Fibroblast of peridontal ligament (primary cell): ENCODE measurements around the gene IFRD2.
A peak's percentile ranks its signal among the peaks of the same experiment; 100 is the strongest.
"Not testable (repeated sequence)": the region's sequence is repeated elsewhere in the genome, so short reads cannot be mapped to it uniquely, and the experiment has no call there.

Experiments
- DNase-seq: peaks from one replicate; pipeline ENCODE4 v3.0.0-alpha.2; 2010; ENCODE audit errors: extremely low read depth

Gene IFRD2

GRCh38 chr3:50251220-50251619, 41.0 kb downstream of the IFRD2 start:
- peak; percentile 73 for DNase-seq

GRCh38 chr3:50250514-50250913, 41.7 kb downstream of the IFRD2 start:
- DNase-seq, result no peak

DNA sequence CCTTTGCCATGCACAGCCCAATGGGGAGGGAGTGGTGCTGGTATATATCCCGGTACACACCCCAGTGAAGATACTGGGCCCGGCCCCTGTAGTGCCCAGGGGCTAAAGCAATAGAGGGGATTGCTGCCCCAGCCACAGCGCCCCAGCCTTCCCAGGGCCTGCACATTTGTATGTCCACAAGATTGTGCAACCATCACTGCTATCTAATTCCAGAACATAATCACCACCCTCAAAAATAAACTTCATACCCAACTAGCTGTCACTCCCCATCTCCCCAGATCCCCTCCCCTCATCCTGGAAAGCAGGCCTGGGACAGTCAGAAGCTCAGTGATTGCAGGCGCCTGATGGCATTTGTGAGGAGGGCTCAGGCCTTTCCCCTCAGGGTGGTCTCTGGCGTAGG, 42.8 kb downstream of the IFRD2 start:
- DNase-seq, result no peak

DNA sequence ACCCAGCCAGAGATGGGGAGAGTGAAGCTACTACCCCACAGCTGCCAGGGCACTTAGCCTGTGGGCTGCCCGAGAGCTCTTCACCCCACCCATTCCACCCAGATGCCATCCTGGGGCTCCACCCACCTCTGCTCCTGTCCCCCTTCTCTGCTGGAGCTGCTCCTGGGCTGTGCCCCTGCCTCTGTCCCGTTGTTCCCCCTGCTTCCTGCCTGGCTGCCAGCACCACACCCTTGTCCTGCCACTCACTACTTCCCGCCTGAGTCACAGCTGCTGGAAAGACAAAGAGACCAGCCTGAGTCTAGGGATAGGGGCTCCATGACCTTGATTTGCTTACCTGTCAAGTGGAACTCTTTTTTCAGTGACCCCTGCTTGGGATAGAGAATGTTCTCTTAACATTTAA, 43.8 kb downstream of the IFRD2 start:
- no peak for DNase-seq

DNA sequence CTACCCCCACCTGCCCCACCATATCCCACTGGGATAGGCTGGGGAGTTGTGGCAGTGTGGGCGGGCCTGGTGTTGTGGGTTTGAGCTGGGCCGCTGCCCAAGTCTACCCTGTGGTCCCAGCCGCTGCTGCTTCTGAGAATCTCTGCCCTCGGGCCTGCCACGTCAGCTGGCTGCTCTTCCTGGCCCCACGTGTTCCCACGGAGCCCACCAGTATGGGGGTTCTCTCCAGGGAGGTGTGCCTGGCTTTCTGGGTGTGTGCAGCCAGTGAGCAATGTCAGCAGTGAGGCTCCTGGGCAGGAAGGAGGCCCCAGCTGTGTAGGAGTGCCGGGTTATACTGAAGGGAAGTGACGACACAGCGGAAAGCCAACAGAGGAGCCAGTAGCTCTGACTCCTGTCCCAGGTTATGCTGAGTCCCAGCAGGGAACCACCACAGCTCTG, 45.7 kb downstream of the IFRD2 start:
- peak; percentile 88 for DNase-seq

- peak; percentile 84 for DNase-seq
Measured at GRCh38 chr3:50245831-50246516, 46.3 kb downstream of the IFRD2 start.

GRCh38 chr3:50245251-50245745, 46.9 kb downstream of the IFRD2 start:
- no peak for DNase-seq

DNA sequence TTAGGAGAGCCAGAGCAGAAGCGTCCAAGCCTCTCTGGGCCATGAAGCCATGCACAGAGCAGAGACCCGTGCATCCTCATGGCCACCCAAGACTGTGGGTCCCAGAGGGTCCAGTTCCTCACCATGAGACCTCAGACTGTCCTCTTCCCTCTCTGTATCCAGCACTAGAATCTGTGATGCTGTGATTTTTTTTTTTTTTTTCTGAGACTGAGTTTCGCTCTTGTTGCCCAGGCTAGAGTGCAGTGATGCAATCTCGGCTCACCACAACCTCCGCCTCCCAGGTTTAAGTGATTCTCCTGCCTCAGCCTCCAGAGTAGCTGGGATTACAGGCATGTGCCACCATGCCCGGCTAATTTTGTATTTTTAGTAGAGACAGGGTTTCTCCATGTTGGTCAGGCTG, 47.4 kb downstream of the IFRD2 start:
- DNase-seq, result not testable (repeated sequence)

- no peak for DNase-seq
Measured at GRCh38 chr3:50243543-50243895, 48.7 kb downstream of the IFRD2 start.

- DNase-seq, result peak; percentile 44
Measured at GRCh38 chr3:50242851-50243542, 49.2 kb downstream of the IFRD2 start.

GRCh38 chr3:50242381-50242770, 49.9 kb downstream of the IFRD2 start:
- DNase-seq, result no peak

DNA sequence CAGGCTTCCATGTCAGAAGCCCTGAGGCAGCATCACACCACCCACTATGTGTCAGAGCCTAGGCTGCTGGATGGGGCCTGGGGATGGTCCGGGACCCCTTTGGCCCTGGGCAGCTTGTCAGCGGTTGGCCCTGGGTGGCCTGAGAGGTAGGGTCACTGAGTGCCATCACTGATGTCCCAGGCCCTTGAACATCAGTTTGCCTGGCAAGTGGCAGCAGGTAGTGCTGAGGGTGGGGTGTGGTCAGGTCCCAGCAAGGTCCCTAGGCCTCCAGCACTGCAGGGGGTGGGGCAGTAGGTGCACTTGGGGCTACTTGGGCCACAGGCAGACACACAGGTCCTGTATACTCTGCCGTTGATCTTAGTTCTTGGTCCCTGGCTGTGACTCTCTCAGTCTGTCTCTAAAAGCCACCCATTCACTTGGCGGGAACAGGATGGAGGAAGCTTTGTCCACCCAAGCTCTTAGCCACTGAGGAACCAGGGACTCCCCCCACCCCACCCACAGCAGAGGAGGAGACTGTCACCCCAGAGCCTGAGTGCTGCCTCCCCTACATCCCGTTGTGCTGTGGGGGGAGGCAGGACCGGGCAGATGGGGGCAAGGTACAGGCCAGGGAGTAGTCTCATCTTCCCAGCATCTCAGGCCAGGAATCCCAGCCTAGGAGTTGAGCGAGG, 50.4 kb downstream of the IFRD2 start:
- no peak for DNase-seq

DNA sequence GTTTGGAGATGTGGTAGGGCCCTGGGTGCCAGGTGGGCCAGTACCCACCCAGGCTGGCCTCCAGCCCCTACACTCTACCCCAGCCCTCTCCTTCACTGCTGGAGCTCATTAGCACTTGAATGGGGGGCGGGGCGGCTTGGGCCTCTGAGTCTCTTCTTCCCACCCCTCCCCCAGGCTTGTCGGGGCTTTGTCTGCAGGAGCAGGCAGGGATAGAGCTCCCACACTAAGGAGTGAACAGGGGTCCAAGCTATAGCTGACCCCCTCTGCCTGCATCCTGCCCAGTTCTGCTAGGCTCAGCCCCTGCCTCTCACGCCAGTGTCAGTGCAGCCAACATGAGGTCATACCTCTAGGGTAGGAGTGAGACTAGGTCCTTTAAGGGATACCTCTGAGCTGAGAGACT, 51.1 kb downstream of the IFRD2 start:
- no peak for DNase-seq

GRCh38 chr3:50239649-50240048, 52.6 kb downstream of the IFRD2 start:
- no peak for DNase-seq

GRCh38 chr3:50238549-50239026, 53.6 kb downstream of the IFRD2 start:
- no peak for DNase-seq

GRCh38 chr3:50237754-50238548, 54.3 kb downstream of the IFRD2 start:
- DNase-seq, result peak; percentile 70
